SU-DHL-6 (cell line): ENCODE data around the gene CORO2A.

Experiments used
- CTCF ChIP-seq: fragments of 200-600 bp; sonication (generic); IDR thresholded peaks from one replicate; pipeline ENCODE4 v1.5.1; 2017; ENCODE audit warnings: antibody characterized with exemption, mild to moderate bottlenecking, low read length, moderate library complexity; ENCODE audit not compliant: insufficient read depth, poor library complexity, severe bottlenecking
- EZH2phosphoT487 ChIP-seq: fragments of 200-600 bp; sonication (generic), shearing (Covaris generic); conservative IDR thresholded peaks from 2 replicates; pipeline ENCODE4 v1.6.1; 2018; ENCODE audit warnings: mild to moderate bottlenecking, antibody characterized with exemption, low read length, moderate library complexity, mixed read lengths

DNA sequence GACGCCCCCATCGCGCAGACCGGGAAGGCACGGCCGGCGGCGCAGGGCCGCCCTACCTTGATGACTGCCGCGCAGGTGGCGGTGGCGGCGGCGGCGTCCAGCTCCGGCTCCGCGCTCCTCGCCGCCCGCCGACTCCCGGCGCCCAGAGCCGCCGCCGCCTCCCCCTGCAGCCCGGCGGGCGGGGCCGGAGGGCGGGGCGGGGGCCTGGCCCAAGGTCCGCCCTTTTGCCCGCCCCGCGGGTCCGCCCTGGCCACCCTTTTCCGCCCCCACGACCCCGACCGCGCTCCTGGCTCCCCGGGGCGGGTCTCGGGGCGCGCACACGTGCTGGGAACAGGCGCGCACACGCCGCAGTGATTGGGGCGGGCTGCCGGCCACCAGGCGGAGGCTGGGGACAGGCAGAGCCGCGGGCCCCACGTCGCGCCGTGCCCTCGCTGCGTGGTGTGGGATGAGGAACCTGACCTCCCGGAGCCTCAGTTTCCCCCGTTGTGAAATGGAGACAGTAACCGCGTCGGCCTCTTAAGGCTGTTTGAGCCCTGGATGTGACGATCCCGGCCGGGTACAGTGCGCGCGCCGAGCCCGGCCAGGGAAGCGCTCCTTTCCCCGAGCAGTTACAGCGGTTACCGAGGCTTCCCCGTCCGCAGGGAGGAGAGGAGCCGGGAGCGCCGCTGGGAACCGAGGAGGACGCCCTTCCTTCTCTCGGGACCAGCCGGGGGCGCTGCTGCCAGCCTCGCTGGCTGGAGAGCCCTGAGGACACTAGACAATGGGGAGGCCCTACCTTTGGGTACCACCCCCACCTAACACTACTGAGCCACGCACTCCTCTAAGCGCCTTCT is at the start of gene CORO2A:
- no peak for TF ChIP-seq CTCF
- no peak for TF ChIP-seq EZH2phosphoT487
